Endothelial cell (in vitro differentiated cells): Measurements from ENCODE around the gene ATP13A1. TPM values are rescaled to one million over a fixed set of nuclear protein-coding genes. Genes with fewer than 3 reads are reported as not detected.

ENCODE experiments used
- DNase-seq: peaks from one replicate; pipeline ENCODE4 v3.0.0; 2021; ENCODE audit warnings: low spot score
- H3K27ac Mint-ChIP-seq: one replicate; pipeline ENCODE4 v1.8.0; 2021; ENCODE audit warnings: mixed read lengths, inconsistent platforms; ENCODE audit not compliant: unreplicated experiment
- H3K27me3 Mint-ChIP-seq: one replicate; pipeline ENCODE4 v1.8.0; 2021; ENCODE audit warnings: mild to moderate bottlenecking, moderate library complexity, mixed read lengths, inconsistent platforms; ENCODE audit not compliant: unreplicated experiment
- H3K36me3 Mint-ChIP-seq: one replicate; pipeline ENCODE4 v1.8.0; 2021; ENCODE audit warnings: mild to moderate bottlenecking, low read depth, mixed read lengths, inconsistent platforms; ENCODE audit not compliant: unreplicated experiment
- H3K4me1 Mint-ChIP-seq: one replicate; pipeline ENCODE4 v1.8.0; 2021; ENCODE audit warnings: mild to moderate bottlenecking, mixed read lengths, inconsistent platforms; ENCODE audit not compliant: unreplicated experiment
- H3K4me3 Mint-ChIP-seq: one replicate; pipeline ENCODE4 v1.8.0; 2021; ENCODE audit warnings: mild to moderate bottlenecking, mixed read lengths, inconsistent platforms; ENCODE audit not compliant: unreplicated experiment
- H3K9me3 Mint-ChIP-seq: one replicate; pipeline ENCODE4 v1.8.0; 2021; ENCODE audit warnings: mixed read lengths, inconsistent platforms; ENCODE audit not compliant: unreplicated experiment
- total RNA-seq: library from RNA; stranded (reverse); fragmentation: NEBNext Ultra II Directional; extraction: Animal tissue kit (Norgen Biotek cat#: 25700); gene quantifications from one replicate; pipeline ENCODE4 v1.2.1, GENCODE V29; 2021; ENCODE audit not compliant: unreplicated experiment
- TF ChIP-seq, protein P1 (sequence below): fragments of 200-600 bp; sonication (generic); IDR thresholded peaks from one replicate; pipeline ENCODE4 v1.5.0; 2021; ENCODE audit warnings: antibody characterized with exemption; ENCODE audit not compliant: unreplicated experiment

Gene ATP13A1
- total RNA-seq, 1 donor from 2014 or later, result 56.7 TPM

- no peaks in the 10 kb centered on the region for H3K4me1 Mint-ChIP-seq
- H3K27ac Mint-ChIP-seq, result no peak overlapping the region
- peaks cover 7% of the 10 kb centered on the region for H3K27me3 Mint-ChIP-seq
- TF ChIP-seq, protein P1, sequence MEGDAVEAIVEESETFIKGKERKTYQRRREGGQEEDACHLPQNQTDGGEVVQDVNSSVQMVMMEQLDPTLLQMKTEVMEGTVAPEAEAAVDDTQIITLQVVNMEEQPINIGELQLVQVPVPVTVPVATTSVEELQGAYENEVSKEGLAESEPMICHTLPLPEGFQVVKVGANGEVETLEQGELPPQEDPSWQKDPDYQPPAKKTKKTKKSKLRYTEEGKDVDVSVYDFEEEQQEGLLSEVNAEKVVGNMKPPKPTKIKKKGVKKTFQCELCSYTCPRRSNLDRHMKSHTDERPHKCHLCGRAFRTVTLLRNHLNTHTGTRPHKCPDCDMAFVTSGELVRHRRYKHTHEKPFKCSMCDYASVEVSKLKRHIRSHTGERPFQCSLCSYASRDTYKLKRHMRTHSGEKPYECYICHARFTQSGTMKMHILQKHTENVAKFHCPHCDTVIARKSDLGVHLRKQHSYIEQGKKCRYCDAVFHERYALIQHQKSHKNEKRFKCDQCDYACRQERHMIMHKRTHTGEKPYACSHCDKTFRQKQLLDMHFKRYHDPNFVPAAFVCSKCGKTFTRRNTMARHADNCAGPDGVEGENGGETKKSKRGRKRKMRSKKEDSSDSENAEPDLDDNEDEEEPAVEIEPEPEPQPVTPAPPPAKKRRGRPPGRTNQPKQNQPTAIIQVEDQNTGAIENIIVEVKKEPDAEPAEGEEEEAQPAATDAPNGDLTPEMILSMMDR, result no peak
- H3K9me3 Mint-ChIP-seq, result no peaks in the 10 kb centered on the region
- H3K4me3 Mint-ChIP-seq, result peak overlapping the region; percentile 51
- no peak for DNase-seq
- peaks cover 25% of the 10 kb centered on the region for H3K36me3 Mint-ChIP-seq
Observed at GRCh38 chr19:19633711-19634515, 29.6 kb downstream of the ATP13A1 start.

GRCh38 chr19:19632661-19633060 is 30.8 kb downstream of the ATP13A1 start:
- no peak for DNase-seq
- peak overlapping the region; percentile 0 for H3K4me3 Mint-ChIP-seq
- H3K9me3 Mint-ChIP-seq, result no peaks in the 10 kb centered on the region
- peaks cover 25% of the 10 kb centered on the region for H3K36me3 Mint-ChIP-seq
- TF ChIP-seq, protein P1, result no peak
- no peak overlapping the region for H3K27ac Mint-ChIP-seq
- peaks cover 10% of the 10 kb centered on the region for H3K27me3 Mint-ChIP-seq
- no peaks in the 10 kb centered on the region for H3K4me1 Mint-ChIP-seq

- H3K4me1 Mint-ChIP-seq, result peaks cover 5% of the 10 kb centered on the region
- H3K27ac Mint-ChIP-seq, result no peak overlapping the region
- no peak overlapping the region for H3K4me3 Mint-ChIP-seq
- peaks cover 30% of the 10 kb centered on the region for H3K36me3 Mint-ChIP-seq
- no peak for DNase-seq
- H3K27me3 Mint-ChIP-seq, result peaks cover 18% of the 10 kb centered on the region
- no peaks in the 10 kb centered on the region for H3K9me3 Mint-ChIP-seq
- TF ChIP-seq, protein P1, result no peak
Observed at GRCh38 chr19:19631346-19631745, 32.1 kb downstream of the ATP13A1 start.

GRCh38 chr19:19630426-19630825 is 33.0 kb downstream of the ATP13A1 start:
- H3K9me3 Mint-ChIP-seq, result no peaks in the 10 kb centered on the region
- TF ChIP-seq, protein P1, result no peak
- no peak for DNase-seq
- peaks cover 5% of the 10 kb centered on the region for H3K4me1 Mint-ChIP-seq
- H3K4me3 Mint-ChIP-seq, result peak overlapping the region; percentile 42
- H3K36me3 Mint-ChIP-seq, result peaks cover 30% of the 10 kb centered on the region
- H3K27ac Mint-ChIP-seq, result no peak overlapping the region
- peaks cover 18% of the 10 kb centered on the region for H3K27me3 Mint-ChIP-seq

GRCh38 chr19:19630062-19630414 is 33.4 kb downstream of the ATP13A1 start:
- Mint-ChIP-seq H3K9me3 (no peaks in the 10 kb centered on the region), H3K27me3 (peaks cover 18% of the 10 kb centered on the region), H3K36me3 (peaks cover 30% of the 10 kb centered on the region), H3K4me3 (no peak overlapping the region), H3K4me1 (peaks cover 5% of the 10 kb centered on the region), H3K27ac (no peak overlapping the region)
- DNase-seq, result no peak
- TF ChIP-seq, protein P1, result no peak
